PC-9 (cell line): ENCODE data around the gene PITPNM3. TPM values are rescaled to one million over a fixed set of nuclear protein-coding genes. Genes with fewer than 3 reads are reported as not detected.

ENCODE experiments used
- BruUV-seq: library from RNA; stranded (reverse); fragments of 400-500 nt; replicated peaks from 2 replicates; lab custom pipeline; 2021; lab: Mats Ljungman, UMichigan
- CTCF ChIA-PET: fragments of 300-600 bp; sonication (Branson Sonifier 250); formaldehyde crosslinking; loops from one replicate; lab custom pipeline; 2022; ENCODE audit warnings: antibody characterized with exemption; lab: Charles Lee
- POLR2A ChIA-PET: fragments of 300-600 bp; sonication (Branson Sonifier 250); formaldehyde crosslinking; loops from one replicate; lab custom pipeline; 2022; ENCODE audit warnings: antibody characterized with exemption; ENCODE audit not compliant: unreplicated experiment; lab: Charles Lee
- DNase-seq, 2 experiments: peaks; one replicate each; pipeline versions ENCODE4 v3.0.0 to v3.0.0-alpha.2; 2015 to 2022; ENCODE audit warnings: mixed read lengths in 1 of 2
- H2AFZ ChIP-seq: fragments of 200-600 bp; sonication (generic); 2 replicates; pipeline ENCODE4 v1.8.1; 2017; ENCODE audit warnings: antibody characterized with exemption
- H3F3A ChIP-seq: fragments of 200-600 bp; sonication (generic); 2 replicates; pipeline ENCODE4 v1.8.1; 2017; ENCODE audit warnings: antibody characterized with exemption, mild to moderate bottlenecking, low read depth; ENCODE audit not compliant: insufficient read depth
- H3K27ac ChIP-seq: fragments of 200-600 bp; sonication (generic); 2 replicates; pipeline ENCODE4 v1.6.1; 2016; ENCODE audit warnings: mixed run types
- H3K27me3 ChIP-seq: fragments of 200-600 bp; sonication (generic); 2 replicates; pipeline ENCODE4 v1.6.1; 2016; ENCODE audit warnings: low read depth, mixed run types; ENCODE audit not compliant: insufficient read depth
- H3K36me3 ChIP-seq: fragments of 200-600 bp; sonication (generic); 2 replicates; pipeline ENCODE4 v1.6.1; 2016; ENCODE audit warnings: low read depth, mixed run types
- H3K4me1 ChIP-seq: fragments of 200-600 bp; sonication (generic); replicated peaks from 2 replicates; pipeline ENCODE4 v1.6.1; 2016; ENCODE audit warnings: mixed run types; ENCODE audit not compliant: insufficient read depth
- H3K4me2 ChIP-seq: fragments of 200-600 bp; sonication (generic); 2 replicates; pipeline ENCODE4 v1.6.1; 2017; ENCODE audit warnings: mixed run types
- H3K4me3 ChIP-seq: fragments of 200-600 bp; sonication (generic); 2 replicates; pipeline ENCODE4 v1.6.1; 2016; ENCODE audit warnings: mixed run types
- H3K79me2 ChIP-seq: fragments of 200-600 bp; sonication (generic); 2 replicates; pipeline ENCODE4 v1.6.1; 2017; ENCODE audit warnings: low read depth, mixed run types
- H3K9me2 ChIP-seq: fragments of 200-600 bp; sonication (generic); 2 replicates; pipeline ENCODE4 v1.8.1; 2017; ENCODE audit warnings: mild to moderate bottlenecking; ENCODE audit not compliant: insufficient read depth
- H3K9me3 ChIP-seq: fragments of 200-600 bp; sonication (generic); 2 replicates; pipeline ENCODE4 v1.8.1; 2016; ENCODE audit warnings: low read depth; ENCODE audit not compliant: insufficient read depth
- H4K20me1 ChIP-seq: fragments of 200-600 bp; sonication (generic); 2 replicates; pipeline ENCODE4 v1.8.1; 2017; ENCODE audit not compliant: insufficient read depth
- EZH2 ChIP-seq: fragments of 200-600 bp; sonication (generic); IDR thresholded peaks from 2 replicates; pipeline ENCODE4 v1.8.0; 2017; ENCODE audit warnings: antibody characterized with exemption, low read depth
- intact Hi-C: fragments of 100-400 bp; cut with micrococcal nuclease; formaldehyde crosslinking; loops from one replicate; pipeline ENCODE4 v1.10.0; 2022; ENCODE audit not compliant: unreplicated experiment
- total RNA-seq: library from RNA; stranded (reverse); gene quantifications from 2 replicates; pipeline ENCODE4 v1.2.3, GENCODE V29; 2021
- TF ChIP-seq, protein P1 (sequence below): fragments of 200-600 bp; sonication (generic); conservative IDR thresholded peaks from 2 replicates; pipeline ENCODE4 v1.6.1; 2017; ENCODE audit warnings: mixed run types, antibody characterized with exemption, mild to moderate bottlenecking, moderate library complexity

Gene PITPNM3
- total RNA-seq, 1 experiment from 2014 or later: 16.9 TPM

DNA sequence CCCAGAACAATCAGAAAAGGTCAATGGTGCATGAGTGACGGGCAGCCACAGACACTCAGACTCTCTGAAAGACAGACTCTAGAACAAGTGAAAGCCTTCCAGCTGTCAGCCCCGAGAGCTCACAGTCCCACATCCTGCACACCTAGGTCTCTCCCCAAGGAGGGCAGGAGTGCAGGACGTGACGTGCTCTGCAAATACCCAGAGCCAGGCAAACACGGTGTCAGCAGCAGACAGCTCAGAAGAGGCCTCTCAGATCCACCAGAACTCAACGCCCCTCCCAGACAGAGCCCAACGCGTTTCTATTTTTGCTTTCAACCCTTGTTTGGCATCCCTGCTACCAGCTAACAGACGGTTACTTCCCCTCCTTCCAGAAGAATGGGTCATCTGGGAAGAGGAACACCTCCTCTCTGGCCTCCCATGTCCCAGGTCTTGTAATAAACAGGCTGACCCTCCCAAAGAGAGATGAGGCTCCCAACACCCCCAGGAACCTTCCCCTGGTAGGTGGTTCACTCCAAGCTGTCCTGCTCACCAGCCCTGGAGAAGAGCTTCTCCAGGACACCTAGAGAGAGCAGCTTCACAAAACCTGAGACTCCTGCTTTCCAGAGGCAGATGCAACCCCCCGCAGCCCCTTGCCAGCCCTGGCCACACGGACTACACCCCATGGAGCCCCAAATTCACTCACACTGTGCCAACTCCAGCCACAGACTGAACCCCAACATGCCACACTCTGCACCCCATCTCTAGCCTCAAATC is 7.6 kb downstream of the PITPNM3 start:
- Histone ChIP-seq H3K9me3 (no peaks in the 10 kb centered on the region), H3K27me3 (no peaks in the 10 kb centered on the region), H2AFZ (no peak overlapping the region), H3K79me2 (no peaks in the 10 kb centered on the region), H3K4me3 (no peak overlapping the region), H3F3A (peaks cover 33% of the 10 kb centered on the region), H3K27ac (no peak overlapping the region), H4K20me1 (no peaks in the 10 kb centered on the region), H3K4me2 (no peak overlapping the region), H3K9me2 (no peaks in the 10 kb centered on the region), H3K36me3 (no peaks in the 10 kb centered on the region), H3K4me1 (peaks cover 33% of the 10 kb centered on the region)
- intact Hi-C loops: no loop called here
- POLR2A ChIA-PET: interaction anchor here (0.6 kb wide), 1 partner anchor 31 kb away, joined by 3 read pairs; no protein-coding TSS in a partner anchor
- no TSS peak for BruUV-seq
- CTCF ChIA-PET: interaction anchor here (0.8 kb wide), 1 partner anchor 77 kb away, joined by 3 read pairs; no protein-coding TSS in a partner anchor
- no peak for DNase-seq
- TF ChIP-seq, protein P1, sequence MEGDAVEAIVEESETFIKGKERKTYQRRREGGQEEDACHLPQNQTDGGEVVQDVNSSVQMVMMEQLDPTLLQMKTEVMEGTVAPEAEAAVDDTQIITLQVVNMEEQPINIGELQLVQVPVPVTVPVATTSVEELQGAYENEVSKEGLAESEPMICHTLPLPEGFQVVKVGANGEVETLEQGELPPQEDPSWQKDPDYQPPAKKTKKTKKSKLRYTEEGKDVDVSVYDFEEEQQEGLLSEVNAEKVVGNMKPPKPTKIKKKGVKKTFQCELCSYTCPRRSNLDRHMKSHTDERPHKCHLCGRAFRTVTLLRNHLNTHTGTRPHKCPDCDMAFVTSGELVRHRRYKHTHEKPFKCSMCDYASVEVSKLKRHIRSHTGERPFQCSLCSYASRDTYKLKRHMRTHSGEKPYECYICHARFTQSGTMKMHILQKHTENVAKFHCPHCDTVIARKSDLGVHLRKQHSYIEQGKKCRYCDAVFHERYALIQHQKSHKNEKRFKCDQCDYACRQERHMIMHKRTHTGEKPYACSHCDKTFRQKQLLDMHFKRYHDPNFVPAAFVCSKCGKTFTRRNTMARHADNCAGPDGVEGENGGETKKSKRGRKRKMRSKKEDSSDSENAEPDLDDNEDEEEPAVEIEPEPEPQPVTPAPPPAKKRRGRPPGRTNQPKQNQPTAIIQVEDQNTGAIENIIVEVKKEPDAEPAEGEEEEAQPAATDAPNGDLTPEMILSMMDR: no peak
- no peak for TF ChIP-seq EZH2

DNA sequence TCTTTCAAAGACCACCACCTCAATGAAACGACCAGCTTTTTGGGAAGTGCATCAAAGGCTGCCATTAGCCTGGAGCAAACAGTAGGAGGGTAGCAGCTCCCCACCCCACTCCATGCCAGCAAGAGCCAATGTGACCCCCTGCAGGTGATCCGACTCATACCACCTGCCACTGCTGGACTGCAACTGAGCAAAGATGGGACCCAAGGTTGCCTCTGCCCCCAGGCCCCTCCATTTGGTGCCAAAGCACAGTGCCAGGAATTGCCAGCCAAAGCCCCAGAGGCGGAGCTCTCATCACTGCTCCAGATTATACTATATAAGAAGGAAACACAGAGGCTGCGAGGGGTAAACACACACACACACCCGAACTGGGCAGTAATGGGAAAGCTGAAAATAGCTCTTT is 8.3 kb downstream of the PITPNM3 start:
- no peak for TF ChIP-seq EZH2
- TF ChIP-seq, protein P1: no peak
- no peaks in the 10 kb centered on the region for H4K20me1 ChIP-seq
- no peak for DNase-seq
- intact Hi-C loops: no loop called here
- no peak overlapping the region for H3K4me3 ChIP-seq
- CTCF ChIA-PET: interaction anchor here (0.8 kb wide), 1 partner anchor 76 kb away, joined by 3 read pairs; no protein-coding TSS in a partner anchor
- H2AFZ ChIP-seq: no peak overlapping the region
- no peak overlapping the region for H3K4me2 ChIP-seq
- H3K9me2 ChIP-seq: no peaks in the 10 kb centered on the region
- no peaks in the 10 kb centered on the region for H3K79me2 ChIP-seq
- H3F3A ChIP-seq: peaks cover 26% of the 10 kb centered on the region
- no peaks in the 10 kb centered on the region for H3K27me3 ChIP-seq
- no peaks in the 10 kb centered on the region for H3K36me3 ChIP-seq
- H3K4me1 ChIP-seq: peaks cover 26% of the 10 kb centered on the region
- no peak overlapping the region for H3K27ac ChIP-seq
- BruUV-seq: no TSS peak
- POLR2A ChIA-PET: interaction anchor here (0.5 to 0.6 kb wide), 2 partner anchors 30 to 57 kb away, joined by 3 to 4 read pairs; no protein-coding TSS in a partner anchor
- H3K9me3 ChIP-seq: no peaks in the 10 kb centered on the region

DNA sequence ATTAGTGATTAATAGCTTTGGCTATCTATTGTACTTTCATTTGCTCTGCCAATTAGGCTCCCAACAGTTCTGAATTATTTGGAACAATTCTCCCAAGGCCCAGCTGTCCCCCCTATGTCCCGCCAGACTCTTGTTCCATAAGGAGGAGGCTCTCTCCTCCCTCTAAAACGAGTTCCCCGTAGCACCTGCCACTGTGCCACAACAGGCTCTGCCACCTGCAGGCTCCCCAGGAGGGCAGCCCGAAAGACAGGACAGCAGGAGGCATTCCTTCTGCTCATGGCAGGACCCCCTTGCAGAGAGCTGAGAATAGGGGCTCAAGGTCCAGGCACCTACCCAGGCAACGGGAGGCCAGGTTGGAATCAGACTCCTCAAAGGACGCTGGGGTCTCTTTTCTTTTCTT is 9.0 kb downstream of the PITPNM3 start:
- H3K4me1 ChIP-seq: peaks cover 19% of the 10 kb centered on the region
- peaks cover 19% of the 10 kb centered on the region for H3F3A ChIP-seq
- no peak for DNase-seq
- no peaks in the 10 kb centered on the region for H4K20me1 ChIP-seq
- intact Hi-C loops: no loop called here
- H3K9me3 ChIP-seq: no peaks in the 10 kb centered on the region
- no peaks in the 10 kb centered on the region for H3K27me3 ChIP-seq
- H3K4me3 ChIP-seq: no peak overlapping the region
- ChIA-PET CTCF (no interaction called here), POLR2A (no interaction called here)
- no TSS peak for BruUV-seq
- no peaks in the 10 kb centered on the region for H3K9me2 ChIP-seq
- no peaks in the 10 kb centered on the region for H3K36me3 ChIP-seq
- no peak overlapping the region for H3K27ac ChIP-seq
- no peaks in the 10 kb centered on the region for H3K79me2 ChIP-seq
- no peak overlapping the region for H3K4me2 ChIP-seq
- no peak overlapping the region for H2AFZ ChIP-seq
- TF ChIP-seq, protein P1: no peak
- TF ChIP-seq EZH2: no peak
